ENCODE data around the gene UPF1.
A peak's percentile ranks its signal among the peaks of the same experiment; 100 is the strongest.

The UPF1 gene

GRCh38 chr19:18839465-18840287 is 7.9 kb downstream of the UPF1 start:
- H3K4me3 ChIP-seq (ENCODE audit: low read depth, low read length) = no peak overlapping the region
- no peaks in the 10 kb centered on the region for H3K9me3 ChIP-seq (ENCODE audit: control insufficient read depth, insufficient read depth, low read depth, low read length)
- H3K36me3 ChIP-seq (ENCODE audit: control insufficient read depth in 2 of 2, insufficient read depth in 1 of 2, low read length in 2 of 2) = peaks cover 7 to 54% of the 10 kb centered on the region in 2 experiments; a peak in 2 of 3 replicates
- POLR2A ChIA-PET = interaction anchor here (4.9 kb wide), 1 partner anchor 8 kb away, joined by 23 read pairs; the partner anchor contains the start of gene UPF1
- TF ChIP-seq ZIC2 (tag by site-specific recombination; IDR thresholded peaks at IDR 0.05) (peak; percentile 91), ZNF488 (tag by site-specific recombination; IDR thresholded peaks at IDR 0.05) (no peak), OSR2 (tag by site-specific recombination; IDR thresholded peaks at IDR 0.05) (no peak), ZNF518A (tag by site-specific recombination; conservative IDR thresholded peaks at IDR 0.05; ENCODE audit: low read depth) (no peak), ZXDB (tag by site-specific recombination; IDR thresholded peaks at IDR 0.05) (no peak), ZNF560 (tag by site-specific recombination; IDR thresholded peaks at IDR 0.05; ENCODE audit: borderline replicate concordance) (no peak), YY2 (tag by site-specific recombination; IDR thresholded peaks at IDR 0.05) (no peak), ZNF707 (tag by site-specific recombination; IDR thresholded peaks at IDR 0.05) (no peak), PATZ1 (tag by site-specific recombination; IDR thresholded peaks at IDR 0.05) (no peak), GLIS1 (tag by site-specific recombination; IDR thresholded peaks at IDR 0.05) (0 out of 2 replicates have a peak, but pooled peaks have one; percentile 4), ZNF214 (tag by site-specific recombination; IDR thresholded peaks at IDR 0.05; ENCODE audit: borderline replicate concordance) (no peak), ZBTB20 (tag by site-specific recombination; IDR thresholded peaks at IDR 0.05) (0 out of 2 replicates have a peak, but pooled peaks have one; percentile 28), ZNF10 (tag by site-specific recombination; IDR thresholded peaks at IDR 0.05) (no peak), HOXD13 (CRISPR knock-in tag; IDR thresholded peaks at IDR 0.05; ENCODE audit: borderline replicate concordance) (no peak), SP2 (tag by site-specific recombination; IDR thresholded peaks at IDR 0.05) (no peak), ZNF311 (tag by site-specific recombination; IDR thresholded peaks at IDR 0.05; ENCODE audit: borderline replicate concordance) (no peak)
- peaks cover 16% of the 10 kb centered on the region for H3K4me1 ChIP-seq (ENCODE audit: control insufficient read depth, insufficient read depth, low read length)
- no peak overlapping the region for H3K27ac ChIP-seq (ENCODE audit: extremely low read depth, low read depth, low read length)
- CTCF ChIA-PET = interaction anchor here (2.4 kb wide), 1 partner anchor 27 kb away, joined by 8 read pairs; no protein-coding TSS in a partner anchor

All from HEK293 (cell line).